C4-2B (cell line): ENCODE data around the gene ALG11.
A peak's percentile ranks its signal among the peaks of the same experiment; 100 is the strongest.

ENCODE experiments used
- H3K27ac ChIP-seq: fragments of 450-650 bp; 2 replicates; pipeline ENCODE4 v1.5.1; 2017
- CTCF ChIP-seq: fragments of 450-650 bp; conservative IDR thresholded peaks from 2 replicates; pipeline ENCODE4 v1.5.1; 2017; ENCODE audit warnings: mild to moderate bottlenecking
- ZFX ChIP-seq: fragments of 450-650 bp; IDR thresholded peaks from 2 replicates; pipeline ENCODE4 v1.6.1; 2017

ALG11 gene

GRCh38 chr13:51988988-51989618 lies 23.1 kb upstream of the ALG11 start:
- H3K27ac ChIP-seq, result no peak overlapping the region

DNA sequence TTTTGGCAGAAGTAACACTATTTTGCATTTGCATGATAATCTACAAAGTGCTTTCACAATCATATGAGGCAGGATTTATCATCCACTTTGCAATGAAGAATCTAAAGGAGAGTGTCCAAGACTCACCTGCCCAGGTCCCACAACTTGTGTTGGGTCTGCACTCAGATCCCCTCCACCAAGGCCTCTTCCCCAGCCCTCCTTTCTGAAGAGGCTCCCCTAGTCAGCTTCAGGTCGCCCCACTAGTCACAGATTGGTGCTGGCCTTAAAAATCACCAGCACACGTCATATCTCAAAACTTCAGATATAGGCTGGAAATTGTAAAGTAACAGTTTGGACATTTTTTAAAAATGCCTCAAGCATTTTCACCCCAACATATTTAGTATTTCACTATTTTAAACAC lies 18.5 kb upstream of the ALG11 start:
- no peak overlapping the region for H3K27ac ChIP-seq
- no peak for TF ChIP-seq CTCF

More at GRCh38 chr13:51988988-51989618, 23.1 kb upstream of the ALG11 start:
- TF ChIP-seq ZFX (no peak), CTCF (no peak)

DNA sequence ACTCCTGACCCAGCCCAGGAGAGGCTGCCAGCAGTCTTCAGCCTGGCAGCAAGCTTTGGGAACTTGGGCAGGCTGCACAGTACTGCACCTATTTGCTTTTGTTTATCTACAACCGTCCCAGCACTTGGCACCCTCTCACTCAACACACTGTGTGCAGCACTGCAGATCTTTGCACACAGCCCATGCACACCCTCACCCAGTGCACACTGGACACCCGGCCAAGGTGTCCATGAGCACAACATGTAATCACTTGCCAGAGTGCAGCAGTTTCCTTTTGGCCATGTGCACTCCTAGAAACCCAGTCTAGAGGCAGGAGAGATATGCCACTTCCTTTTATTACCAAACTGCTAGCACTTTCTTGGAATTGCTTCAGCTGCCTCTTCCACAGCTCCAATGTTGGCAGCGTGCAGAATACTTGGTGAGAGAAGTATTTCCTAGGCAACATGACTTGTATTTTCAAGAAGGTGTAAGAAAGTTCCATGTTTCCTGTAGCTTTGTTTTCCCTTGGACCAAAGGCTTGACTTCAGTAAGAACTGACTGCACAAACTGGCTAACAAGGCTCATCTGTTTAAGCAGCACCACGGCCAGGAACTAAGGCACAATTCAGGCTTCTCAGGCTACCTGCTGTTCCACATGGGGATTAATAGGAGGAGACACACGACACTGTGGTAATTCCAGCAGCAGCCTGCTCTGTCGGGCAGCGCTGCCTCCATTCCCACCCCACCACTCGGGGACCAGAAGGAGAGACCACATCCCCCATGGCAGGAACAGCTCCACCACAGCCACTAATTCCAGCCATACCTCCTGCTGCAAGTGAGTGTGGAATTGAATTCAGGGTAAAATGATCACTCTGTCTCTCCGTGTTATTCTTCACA lies 16.3 kb upstream of the ALG11 start:
- peak overlapping the region; percentile 89 for H3K27ac ChIP-seq
- no peak for TF ChIP-seq ZFX
- peak; percentile 39 for TF ChIP-seq CTCF

GRCh38 chr13:51996641-51997040 lies 15.6 kb upstream of the ALG11 start:
- no peak for TF ChIP-seq CTCF
- TF ChIP-seq ZFX, result no peak
- peak overlapping the region; percentile 89 for H3K27ac ChIP-seq

- TF ChIP-seq CTCF, result no peak
- TF ChIP-seq ZFX, result no peak
- peak overlapping the region; percentile 89; the same call in 1 of the 2 replicates for H3K27ac ChIP-seq
Observed at GRCh38 chr13:51997186-51997585, 15.0 kb upstream of the ALG11 start.

DNA sequence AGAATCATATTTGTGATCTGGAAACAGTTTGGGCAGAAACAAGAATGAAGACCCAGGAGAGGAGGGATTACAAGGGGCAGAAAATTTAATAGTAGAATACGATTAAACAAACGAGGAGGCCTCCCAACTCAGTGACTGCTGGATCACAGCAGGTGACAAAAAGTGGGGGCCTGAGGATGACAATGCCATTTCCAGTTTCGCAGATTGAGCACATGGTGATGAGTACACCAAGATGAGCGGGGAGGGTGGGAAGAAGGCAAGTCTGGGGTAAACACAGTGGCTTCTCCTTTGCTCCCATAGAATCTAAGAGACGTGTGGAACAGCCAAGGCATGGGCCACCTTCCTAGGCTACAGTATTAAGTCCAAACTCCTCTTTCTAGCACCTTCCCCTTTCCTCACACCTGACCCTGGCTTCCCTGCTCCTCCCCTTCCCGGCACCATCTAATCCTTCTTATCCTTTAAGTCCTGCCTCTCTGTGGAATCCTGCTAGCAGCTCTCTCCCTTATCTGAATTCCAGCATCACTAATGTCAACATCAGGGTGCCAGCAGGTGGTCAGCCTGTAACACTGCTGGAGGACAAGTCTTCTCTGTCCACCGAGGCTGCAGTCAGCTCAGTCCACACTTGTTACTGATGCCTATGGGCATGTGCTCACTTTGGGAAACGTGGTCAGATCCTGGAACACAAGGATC lies 14.4 kb upstream of the ALG11 start:
- H3K27ac ChIP-seq, result peak overlapping the region; percentile 21
- TF ChIP-seq CTCF (no peak), ZFX (no peak)
